ENCODE results near the gene NETO1. TPM values are rescaled to one million over a fixed set of nuclear protein-coding genes. Genes with fewer than 3 reads are reported as not detected.

NETO1 gene
- total RNA-seq: 50.7 TPM

GRCh38 chr18:72867746-72868584 lies at the start of gene NETO1:
Gene NETO1 (minus strand): TSS chr18:72867987. CDS start chr18:72867291, 696 bp downstream.

Small RNA genes lying within 50 kb of the gene (small RNA-seq; reads per million reads assigned to genes)
- gene MIR548AV: not detected
- 0.64 reads per million, percentile 64 among the genes with 10 or more reads in this experiment for gene RNA5SP460

Measured in diencephalon (tissue), 1 donor.